NCI-H82 (cell line): ENCODE results near the gene NDUFB8.
"Not testable (repeated sequence)": the region's sequence is repeated elsewhere in the genome, so short reads cannot be mapped to it uniquely, and the experiment has no call there.

Experiments
- DNase-seq: peaks from one replicate; lab custom pipeline; 2025; lab: John Stamatoyannopoulos, UW

Gene NDUFB8

DNA sequence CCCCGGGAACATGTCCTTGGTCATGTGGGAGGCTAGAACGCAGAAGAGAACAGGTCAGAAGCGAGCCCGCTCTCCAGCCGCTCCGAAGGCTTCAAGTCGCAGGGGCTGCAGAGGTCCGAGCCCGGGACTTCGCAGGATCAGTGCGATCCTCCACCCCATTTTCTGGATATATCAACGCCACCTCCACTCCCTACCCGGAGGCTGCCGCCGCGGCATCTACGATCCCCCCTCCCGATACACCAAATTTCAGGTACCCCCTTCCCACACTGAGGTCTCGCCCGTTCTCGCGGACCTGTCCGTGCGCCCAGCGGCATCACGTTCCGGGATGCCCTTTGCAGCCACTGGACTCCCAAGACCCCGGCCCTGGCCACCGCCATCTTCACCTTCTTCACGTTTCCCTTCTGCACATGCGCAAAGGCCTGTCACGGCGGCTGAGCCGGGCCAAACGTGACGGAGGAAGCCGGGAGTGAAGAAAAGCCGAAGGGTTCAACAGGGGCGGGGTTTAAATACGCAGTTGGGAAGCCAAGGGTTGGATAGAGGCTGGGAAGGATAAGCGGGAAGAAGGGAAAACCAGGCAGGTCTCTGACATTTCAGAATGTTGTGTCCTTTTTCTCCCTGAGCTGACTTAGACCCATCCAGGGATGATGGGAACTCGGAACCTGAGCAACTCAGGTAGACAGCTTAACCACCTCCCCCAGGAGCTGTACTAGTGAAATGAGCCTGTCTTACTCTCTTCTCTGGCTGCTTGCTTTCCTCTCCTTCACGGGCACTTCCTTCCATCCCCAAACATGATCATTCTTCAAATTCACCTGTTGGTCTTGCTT lies at the start of gene NDUFB8:
NDUFB8 (minus strand) TSS at position 397 of the 824 bp plus-strand sequence; CDS start at position 377, 20 bp downstream.
- peak; percentile 87 for DNase-seq

DNA sequence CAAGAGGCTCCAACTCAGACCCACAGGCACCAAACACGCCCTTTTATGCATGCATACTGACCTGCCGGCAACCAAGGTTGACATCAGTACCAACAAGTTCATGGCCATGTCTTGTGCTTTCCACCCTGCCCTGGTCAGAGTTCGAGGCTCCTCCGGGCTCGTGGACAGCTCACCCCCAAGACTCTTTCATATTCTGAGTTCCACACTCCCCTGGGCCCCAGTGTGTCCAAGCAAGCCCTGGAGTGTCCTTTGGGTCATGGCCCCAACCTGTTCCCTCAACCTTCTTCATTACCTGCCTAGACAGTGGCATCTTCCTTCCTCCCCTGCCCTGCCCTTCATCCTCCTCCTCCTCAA lies 46.6 kb upstream of the NDUFB8 start:
- no peak for DNase-seq

DNA sequence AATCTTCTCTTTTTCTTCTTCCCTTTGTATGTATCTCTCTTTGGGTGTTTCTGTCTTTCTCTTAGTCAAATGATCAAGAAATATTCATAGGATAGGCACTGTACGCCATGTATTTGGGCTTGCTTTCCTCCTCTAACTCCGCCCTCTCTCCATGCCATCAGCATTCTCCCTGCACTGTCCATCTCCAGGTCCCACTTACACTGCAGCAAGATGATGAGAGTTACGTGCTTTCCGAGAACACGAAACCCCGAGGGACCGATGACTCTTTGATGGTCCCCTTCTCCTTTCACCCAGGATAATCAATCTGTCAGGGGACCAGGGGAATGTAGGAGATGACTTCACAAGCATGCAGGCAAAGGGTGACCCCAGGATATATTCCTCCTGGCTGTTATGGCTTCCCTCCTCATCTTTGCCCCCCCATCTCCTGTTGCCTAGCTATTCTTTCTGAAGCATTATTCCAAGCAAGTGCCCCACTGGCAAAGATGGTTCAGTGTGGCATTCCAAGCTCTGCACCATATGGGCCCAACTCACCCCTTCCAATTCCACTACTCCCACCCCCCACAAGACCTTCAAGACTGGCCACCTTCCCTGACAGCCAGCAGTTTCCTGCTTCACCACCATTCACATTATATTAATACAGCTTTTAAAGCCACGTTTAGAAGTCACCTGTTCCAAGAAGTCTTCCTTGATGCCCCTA lies 46.1 kb upstream of the NDUFB8 start:
- DNase-seq = no peak

DNA sequence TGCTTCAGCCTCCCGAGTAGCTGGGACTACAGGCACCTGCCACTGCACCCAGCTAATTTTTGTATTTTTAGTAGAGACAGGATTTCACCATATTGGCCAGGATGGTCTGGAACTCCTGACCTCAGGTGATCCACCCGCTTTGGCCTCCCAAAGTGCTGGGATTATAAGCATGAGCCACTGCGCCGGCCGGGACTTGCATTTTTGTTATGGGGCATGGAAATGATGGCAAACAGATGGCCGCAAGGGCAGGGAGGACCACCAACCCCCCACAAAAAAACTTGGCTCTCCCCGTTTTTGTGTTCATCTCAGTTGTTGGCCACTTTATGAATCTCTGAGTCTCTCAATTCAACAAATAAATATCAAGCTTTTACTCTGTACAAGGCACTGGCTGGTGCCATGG lies 45.5 kb upstream of the NDUFB8 start:
- not testable (repeated sequence) for DNase-seq

DNA sequence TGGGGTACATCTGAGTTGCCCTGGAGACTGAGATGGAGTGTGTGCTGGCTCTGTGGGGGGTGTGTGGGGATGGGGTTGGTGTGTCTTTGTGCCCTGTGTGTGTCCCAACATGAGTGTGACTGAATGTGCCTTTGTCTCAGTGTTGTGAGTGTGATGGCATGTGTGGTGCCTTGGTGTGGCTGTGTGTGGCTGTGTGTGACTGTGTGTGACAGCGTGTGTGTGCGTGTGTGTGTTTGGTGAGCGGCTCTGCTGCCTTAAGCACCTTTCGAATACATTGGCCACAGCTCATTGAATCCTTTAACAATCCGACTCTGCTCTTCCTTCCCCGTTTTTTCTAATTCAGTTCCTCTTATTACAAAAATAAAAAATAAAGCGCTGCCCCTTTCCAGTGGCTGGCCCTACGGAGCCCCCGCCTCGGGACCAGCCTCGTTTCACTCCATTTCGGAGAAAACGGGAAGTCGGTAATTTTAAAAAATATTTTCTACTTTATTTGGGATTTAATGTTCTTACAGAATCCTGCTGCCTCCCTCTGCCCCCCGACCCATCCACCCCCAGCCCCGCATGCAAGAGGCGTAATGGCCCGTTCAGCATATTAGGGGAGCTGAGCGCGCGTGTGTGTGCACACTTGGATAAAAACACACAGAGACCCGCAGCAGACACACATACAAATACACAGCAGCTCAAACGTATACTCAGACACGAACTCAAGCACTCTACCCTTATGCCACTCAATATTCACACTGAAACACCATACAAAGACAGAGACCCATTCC lies 41.6 kb upstream of the NDUFB8 start:
- no peak for DNase-seq

DNA sequence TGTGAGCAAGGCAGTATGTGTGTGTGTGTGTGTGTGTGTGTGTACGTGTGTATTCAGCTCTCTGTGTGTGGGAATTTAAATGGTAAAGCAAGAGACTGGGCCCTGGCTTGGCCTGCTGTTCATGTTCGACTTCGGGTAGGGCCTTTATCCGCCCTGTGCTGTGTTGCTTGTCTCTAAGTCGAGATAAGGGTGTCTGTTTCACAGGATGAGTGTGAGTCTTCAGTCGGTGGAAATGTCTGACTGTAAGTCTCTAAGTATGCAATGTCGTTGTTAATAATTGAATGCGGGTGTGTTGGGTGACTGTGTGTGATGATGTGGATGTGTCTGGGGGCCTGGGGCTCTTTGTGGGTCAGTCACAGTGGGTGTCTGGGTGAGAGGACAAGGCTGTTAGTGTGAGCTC lies 40.8 kb upstream of the NDUFB8 start:
- no peak for DNase-seq

DNA sequence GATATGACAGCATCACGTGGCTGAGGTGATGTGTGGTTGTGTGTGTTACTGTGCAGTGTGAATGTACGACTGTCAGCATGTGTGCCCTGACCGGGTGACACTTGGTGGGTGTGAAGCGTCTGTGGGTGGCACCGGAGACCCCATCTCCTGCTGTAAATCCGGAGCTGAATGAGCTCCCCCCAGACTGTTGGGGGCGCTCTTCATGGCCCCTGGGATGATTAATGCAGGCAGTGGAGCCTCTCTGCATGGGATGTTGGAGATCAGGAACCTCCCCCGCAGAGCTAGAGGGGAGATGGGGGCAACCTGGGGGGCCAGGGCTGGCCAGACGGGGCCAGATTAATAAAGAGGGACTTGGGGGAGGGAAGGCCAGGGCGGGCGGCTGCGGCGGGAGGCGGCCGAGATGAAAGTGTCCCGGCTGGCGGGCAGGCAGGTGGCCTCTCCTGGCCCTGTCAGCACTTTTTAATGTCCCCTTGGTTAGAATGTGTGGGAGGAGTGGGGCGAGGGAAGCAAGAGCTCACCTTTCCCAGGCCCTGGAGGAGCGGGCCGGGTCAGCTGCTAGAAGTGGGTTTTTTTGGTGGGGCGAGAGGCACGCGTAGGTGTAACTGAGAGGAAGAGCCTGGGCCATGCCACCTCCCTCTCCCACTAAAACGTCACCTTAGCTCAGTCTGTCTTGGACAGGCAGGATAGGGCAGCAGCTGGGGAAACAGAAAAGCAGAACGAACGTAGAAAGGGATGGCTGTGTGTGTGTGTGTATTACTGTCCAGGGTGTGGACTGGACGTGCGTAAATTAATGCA lies 40.2 kb upstream of the NDUFB8 start:
- DNase-seq = no peak

DNA sequence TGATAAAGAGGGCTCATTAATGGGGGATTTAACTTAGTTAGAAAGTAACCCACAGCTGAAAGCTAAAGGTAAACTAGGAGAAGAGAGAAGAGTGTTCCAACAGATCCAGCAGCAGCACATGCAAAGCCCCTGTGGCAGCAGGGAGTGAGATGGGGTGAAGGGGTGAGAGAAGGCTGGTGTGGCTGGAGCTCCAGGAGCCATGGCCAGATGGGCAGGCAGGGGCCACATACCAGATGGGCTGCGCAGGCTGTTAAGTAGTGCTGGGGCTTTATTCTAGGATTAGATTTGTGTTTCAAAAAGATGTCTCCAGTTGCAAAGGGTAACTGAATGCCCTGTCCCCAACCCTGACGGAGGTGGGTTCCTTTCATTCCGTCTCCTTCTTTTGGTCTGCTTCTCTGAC lies 39.2 kb upstream of the NDUFB8 start:
- DNase-seq = peak; percentile 80

DNA sequence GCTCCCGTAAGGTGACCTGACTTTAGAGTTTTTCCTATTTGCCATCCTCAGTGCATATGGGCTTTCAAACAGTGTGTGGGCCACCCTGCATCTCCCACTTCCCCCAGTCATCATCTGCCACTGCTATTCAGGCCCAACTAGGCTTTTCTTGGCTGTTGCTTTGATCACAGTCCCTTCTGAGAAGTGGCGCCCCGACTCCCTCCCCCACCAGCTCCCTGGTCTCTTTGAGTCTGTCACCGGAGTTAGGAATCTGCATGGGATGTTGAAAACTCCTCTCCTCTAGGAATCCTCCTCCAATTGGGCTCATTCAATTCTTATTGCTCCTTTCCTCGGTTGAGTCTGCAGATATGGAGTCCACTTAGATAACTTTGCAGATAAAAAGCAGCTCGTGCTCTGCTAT lies 38.2 kb upstream of the NDUFB8 start:
- DNase-seq = no peak

DNA sequence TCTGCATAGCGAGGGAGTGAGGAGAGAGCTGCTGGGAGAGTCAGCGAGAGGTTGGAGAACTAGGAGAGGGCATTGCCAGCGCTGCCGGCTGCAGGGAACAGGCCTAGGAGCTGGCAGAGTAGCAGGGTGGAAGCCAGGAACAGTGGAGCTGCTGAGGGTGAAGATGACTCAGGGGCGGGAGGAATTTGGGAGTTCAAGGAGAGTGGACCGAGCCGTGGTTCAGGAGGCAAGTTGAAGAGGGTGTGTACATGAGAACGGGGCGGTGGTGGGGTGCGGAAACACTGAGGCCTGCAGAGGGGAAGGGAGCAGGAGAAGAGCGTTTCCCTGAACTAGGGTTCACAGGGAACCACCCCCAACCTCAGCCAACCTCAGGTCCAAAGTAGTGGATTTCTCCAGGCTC lies 37.6 kb upstream of the NDUFB8 start:
- DNase-seq = no peak

DNA sequence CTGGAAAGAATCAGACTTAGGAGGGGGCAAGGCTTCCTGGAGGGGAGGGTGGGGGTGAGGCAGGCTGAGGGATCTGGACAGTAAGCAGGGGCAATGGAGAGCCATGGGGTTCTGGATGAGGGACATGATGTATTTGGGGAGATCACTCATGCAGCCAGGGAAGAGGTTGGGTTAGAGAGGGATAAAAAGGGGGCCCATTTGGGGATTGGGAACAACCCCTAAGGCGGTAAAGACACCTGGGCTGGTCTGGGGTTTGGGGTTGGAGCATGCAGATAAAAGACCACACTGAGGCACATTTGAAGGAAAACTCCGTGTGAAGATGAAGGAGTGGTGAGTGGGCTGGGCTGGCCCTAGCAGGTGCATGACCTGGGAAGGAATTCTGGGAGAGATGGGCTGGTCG lies 36.9 kb upstream of the NDUFB8 start:
- DNase-seq = no peak

DNA sequence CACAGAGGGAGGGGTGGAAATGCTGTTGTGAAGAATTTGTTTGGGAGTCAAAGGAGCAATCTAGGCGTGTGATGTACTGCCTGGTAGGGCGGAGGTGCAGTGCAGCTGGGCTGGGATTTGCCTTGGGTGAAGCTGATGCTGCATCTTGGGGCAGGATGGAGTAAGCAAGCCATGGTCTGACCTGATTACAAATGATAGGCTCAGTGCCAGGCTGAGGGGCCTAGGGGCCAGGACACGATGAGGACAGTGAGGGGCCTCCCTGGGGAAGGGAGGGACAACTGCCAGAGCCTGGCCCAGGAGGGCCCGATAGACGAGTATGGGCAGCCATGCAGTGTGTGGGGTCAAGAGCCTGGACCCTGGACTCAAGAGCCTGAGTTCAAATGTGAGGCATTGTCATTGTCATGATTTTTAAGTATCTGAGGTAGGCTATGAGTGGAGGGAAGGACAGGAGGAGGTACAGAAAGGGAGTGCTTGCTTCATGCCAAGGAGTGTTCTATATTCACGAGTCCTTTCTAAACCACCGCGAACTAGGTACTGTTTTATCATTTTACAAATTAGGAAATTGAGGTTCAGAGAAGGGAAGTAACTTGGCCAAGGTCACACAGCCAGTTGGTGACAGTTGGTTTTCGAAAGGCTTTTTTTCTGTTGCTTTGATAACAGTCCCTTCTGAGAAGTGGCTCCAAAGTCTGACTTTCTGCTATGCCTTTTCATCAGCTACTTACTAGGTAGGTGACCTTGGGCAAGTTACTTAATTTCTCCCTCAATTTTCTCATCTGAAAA lies 35.7 kb upstream of the NDUFB8 start:
- no peak for DNase-seq

DNA sequence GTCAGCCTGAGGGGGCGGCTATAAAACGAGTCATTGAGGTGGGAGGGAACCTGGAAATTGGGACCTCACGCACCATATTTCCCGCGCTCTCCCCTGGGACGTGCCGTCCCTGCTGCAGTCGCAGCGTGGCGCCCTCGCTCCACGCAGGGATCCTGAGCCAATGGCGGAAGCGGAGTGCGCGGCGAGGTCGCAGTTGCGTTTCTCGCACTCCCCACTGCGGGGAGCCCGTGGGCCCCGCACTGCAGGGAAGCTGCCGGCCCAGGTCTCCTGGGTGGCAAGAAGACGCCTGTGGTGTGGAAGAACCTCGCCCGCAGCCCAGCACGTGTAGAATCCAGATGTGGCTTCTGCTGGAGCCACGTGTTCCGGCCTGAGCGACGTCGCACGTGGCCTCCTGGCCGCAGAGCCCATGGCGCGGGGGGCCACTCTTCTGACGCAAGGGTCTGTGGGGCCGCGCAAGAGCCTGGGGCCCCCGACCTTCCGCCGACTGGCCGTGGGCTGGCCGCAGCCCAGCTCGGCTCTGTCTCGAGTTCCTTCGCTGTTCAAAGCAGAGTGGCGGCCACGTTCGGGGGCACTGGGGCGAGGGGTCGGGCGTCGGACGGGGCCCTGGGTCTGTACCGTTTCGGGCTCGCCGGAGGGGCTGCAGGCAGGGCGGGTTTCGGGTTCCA lies 32.5 kb upstream of the NDUFB8 start:
- peak; percentile 87 for DNase-seq

DNA sequence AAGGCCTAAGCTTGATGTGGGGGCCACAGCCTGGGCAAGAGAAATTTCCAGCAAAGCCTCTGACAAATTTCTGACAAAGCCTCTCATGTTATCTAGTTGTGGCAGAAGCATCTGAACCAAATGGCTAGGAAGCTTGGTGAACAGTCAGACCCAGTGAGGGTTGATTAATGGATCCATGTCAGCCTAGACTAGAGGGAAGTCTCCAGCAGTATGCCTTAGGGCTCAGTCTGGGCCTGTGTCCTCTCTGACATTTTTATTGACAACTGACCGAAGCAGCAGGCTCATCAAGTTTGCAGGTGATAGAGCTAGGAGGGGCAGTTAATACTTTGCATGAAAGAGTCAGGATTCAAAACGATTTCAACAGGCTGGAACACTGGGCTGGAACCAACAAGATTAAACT lies 31.3 kb upstream of the NDUFB8 start:
- no peak for DNase-seq

DNA sequence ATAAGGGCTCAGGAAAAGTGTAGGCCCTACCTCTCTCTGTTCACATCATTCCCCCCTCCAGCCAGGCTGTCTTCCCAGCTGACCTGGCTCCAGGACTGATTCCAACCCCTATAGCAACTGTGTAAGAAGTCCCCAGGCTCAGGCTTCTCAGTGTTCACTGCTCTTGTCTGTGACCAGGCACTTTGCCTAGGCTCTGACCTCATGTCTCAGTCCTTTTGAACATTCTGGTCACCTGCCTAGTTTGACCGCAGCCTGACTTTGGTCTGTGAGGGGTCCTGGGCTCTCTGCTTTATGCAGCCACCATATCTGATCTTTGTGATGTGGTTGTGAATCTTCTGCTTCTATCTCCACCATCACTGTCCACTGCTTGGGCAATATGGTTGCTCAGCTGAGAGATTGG lies 30.6 kb upstream of the NDUFB8 start:
- DNase-seq = no peak

DNA sequence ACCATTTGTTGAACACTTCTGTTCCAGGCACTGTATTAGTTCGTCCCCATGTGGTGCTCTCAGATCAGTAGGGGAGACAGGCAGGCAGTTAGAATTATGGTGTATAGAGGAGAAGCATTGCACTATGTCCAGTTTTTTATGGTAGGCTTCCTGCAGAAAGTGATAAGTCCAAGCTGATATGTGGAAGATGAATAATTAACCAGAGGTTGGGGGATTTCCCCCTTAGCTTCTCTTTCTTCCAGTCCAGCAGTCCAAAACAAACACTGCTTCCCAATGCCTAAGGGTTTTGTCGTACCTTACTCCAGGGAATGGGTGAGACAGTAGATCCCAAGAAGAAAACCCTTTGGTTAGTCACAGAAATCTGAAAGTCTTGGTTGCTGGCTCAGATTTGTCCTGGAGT lies 25.2 kb upstream of the NDUFB8 start:
- DNase-seq = no peak

DNA sequence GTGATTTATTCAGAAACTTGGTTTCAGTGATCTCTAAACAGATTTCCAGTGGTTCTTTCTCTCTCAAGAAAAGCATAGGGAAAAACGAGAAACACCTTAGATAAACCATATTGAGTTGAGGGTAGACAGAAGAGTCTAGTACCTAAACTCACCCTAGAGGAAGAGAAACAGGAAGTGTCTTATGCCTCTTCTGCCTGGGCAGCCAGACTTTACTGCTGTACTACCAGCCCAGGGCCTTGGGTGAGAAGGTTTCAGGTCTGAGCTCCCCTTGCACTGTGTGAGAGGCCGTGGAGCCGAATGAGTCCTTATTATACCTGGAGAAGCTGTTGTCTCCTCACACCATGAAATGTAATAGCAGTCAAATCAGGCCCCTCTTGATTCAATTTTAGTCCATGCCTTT lies 24.3 kb upstream of the NDUFB8 start:
- DNase-seq = no peak

DNA sequence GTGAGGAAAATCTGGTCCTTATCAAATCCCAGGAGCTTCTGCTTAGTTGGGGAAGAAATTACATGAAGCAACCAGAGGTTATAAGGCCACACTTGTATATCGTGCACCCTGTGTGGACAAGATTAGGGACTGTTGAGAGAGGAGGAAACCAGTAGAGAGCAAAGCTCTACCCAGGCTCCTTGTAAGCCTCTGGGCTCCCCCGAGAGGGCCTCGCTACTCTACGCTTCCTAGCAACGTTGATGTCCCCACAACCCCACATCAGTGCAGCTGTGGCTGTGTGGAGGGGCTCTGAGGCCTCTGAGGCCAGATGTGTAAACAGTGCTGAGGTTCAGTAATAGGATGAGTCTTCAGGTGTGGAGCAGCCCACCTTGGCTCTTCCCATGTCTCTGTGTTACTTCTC lies 22.1 kb upstream of the NDUFB8 start:
- no peak for DNase-seq

DNA sequence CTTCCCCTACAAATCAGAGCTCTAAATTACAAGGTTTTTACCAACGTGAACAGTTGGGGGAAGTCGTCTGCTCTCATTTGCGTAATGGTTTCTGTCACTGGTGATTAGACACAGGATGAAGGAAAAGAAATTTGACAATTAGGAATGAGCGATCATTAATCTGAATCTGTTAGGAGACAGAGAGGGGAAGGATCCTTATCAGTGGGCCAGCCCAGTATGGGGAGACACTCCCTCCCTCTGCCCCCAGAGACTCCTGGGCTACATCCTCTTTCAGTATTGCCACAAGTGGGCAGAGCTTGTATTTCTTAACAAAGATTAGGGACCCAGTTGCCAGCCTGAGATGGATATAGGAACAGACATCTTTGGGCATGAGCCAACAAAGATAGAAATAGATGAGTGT lies 21.5 kb upstream of the NDUFB8 start:
- DNase-seq = no peak

DNA sequence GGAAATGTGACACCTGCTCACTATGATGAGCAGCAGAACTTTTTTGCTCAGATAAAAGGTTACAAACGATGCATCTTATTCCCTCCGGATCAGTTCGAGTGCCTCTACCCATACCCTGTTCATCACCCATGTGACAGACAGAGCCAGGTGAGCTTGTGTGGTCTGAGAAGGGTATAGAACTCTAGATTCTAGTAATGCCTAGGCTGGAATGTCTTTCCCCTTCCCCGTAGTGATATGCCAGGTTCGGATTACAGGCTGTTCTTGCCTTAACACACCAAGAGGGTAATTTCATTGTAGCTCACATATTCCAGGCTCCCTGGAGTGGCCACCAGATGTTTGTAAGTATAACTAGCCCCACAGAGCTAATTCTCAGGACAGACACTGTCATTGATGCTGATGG lies 15.3 kb upstream of the NDUFB8 start:
- DNase-seq = no peak

DNA sequence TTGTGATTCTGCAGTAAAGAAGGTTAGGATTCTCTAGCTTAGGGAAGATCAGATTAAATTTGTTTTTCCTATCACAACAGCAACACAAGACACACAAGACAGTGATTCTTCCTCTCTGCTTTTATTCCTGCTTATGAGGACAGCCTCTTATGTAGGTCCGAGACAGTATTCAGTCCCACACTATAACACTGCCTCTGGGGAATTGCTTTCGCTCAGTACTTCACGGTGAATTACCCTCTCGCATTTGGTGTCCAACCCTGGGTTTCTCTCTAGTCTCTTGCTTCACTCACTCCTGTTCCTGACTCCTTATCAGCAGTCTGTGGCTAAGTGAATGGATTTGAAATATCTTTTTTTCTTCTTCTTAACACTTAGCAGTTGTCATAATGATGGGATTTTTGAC lies 7.8 kb upstream of the NDUFB8 start:
- no peak for DNase-seq
